Mucosa of rectum (tissue), 2 donors: ENCODE data around the gene TRAPPC13.
"Not testable (repeated sequence)": the region's sequence is repeated elsewhere in the genome, so short reads cannot be mapped to it uniquely, and the experiment has no call there.

Source experiments
- H3K27ac ChIP-seq, 2 donors: one replicate each; pipeline ENCODE4 v1.7.0; 2013; ENCODE audit warnings: inconsistent platforms in 2 of 2, low read depth in 2 of 2, low read length in 2 of 2
- H3K27me3 ChIP-seq, 2 donors: one replicate each; pipeline ENCODE4 v1.7.0; 2013; ENCODE audit warnings: low read length in 2 of 2; ENCODE audit not compliant: control insufficient read depth in 2 of 2, insufficient read depth in 2 of 2
- H3K36me3 ChIP-seq, 2 donors: one replicate each; pipeline ENCODE4 v1.7.0; 2013; ENCODE audit warnings: low read length in 2 of 2; ENCODE audit not compliant: control insufficient read depth in 2 of 2, insufficient read depth in 2 of 2
- H3K4me1 ChIP-seq, 2 donors: one replicate each; pipeline ENCODE4 v1.7.0; 2013; ENCODE audit warnings: low read length in 2 of 2, mild to moderate bottlenecking in 1 of 2; ENCODE audit not compliant: control insufficient read depth in 2 of 2, insufficient read depth in 2 of 2
- H3K4me3 ChIP-seq, 2 donors: one replicate each; pipeline ENCODE4 v1.7.0; 2013; ENCODE audit warnings: low read length in 2 of 2
- H3K9ac ChIP-seq, 2 donors: one replicate each; pipeline ENCODE4 v1.7.0; 2013; ENCODE audit warnings: low read length in 2 of 2, low read depth in 1 of 2, mild to moderate bottlenecking in 1 of 2
- H3K9me3 ChIP-seq, 2 donors: one replicate each; pipeline ENCODE4 v1.7.0; 2013; ENCODE audit warnings: low read length in 2 of 2; ENCODE audit not compliant: control insufficient read depth in 2 of 2
- donor health status: healthy.
- donor health status: Normal muscosa, but diverticular disease.

TRAPPC13 gene

DNA sequence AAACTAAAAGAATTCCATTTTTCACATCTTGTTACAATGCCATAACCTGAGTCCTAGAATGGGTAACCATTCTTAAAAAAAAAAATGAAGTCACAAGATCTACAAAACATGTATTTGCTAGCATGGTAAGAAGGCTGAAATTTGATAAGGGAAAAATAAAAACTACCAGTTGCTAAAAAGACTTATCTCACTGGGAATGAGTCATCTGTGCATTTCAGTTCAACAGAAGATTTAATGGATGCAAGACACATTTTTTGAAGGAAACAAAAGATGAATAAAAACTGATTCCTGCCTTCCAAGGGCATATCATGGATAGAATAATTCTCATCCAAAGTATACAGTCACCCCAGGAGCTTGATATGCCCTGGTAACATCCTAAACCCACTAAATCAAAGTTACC lies 49.9 kb downstream of the TRAPPC13 start:
- Histone ChIP-seq H3K9ac (no peak overlapping the region), H3K36me3 (peaks cover 0 to 11% of the 10 kb centered on the region in 2 donors), H3K27ac (no peak overlapping the region), H3K27me3 (no peaks in the 10 kb centered on the region), H3K4me3 (no peak overlapping the region), H3K9me3 (no peaks in the 10 kb centered on the region), H3K4me1 (no peaks in the 10 kb centered on the region)

DNA sequence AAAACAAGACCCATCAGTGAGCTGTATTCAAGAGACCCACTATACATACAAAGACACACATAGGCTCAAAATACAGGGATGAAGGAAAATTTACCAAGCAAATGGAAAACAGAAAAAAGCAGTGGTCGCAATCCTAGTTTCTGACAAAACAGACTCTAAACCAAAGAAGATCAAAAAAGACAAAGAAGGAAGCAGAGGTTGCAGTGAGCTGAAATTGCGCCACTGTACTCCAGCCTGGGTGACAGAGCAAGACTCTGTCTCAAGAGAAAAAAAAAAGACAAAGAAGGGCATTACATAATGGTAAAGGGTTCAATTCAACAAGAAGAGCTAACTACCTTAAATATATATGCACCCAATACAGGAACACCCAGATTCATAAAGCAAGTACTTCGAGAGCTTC lies 51.2 kb downstream of the TRAPPC13 start:
- not testable (repeated sequence) for H3K4me3 ChIP-seq, H3K4me1 ChIP-seq, H3K27ac ChIP-seq, H3K9me3 ChIP-seq, H3K36me3 ChIP-seq, H3K27me3 ChIP-seq, H3K9ac ChIP-seq

DNA sequence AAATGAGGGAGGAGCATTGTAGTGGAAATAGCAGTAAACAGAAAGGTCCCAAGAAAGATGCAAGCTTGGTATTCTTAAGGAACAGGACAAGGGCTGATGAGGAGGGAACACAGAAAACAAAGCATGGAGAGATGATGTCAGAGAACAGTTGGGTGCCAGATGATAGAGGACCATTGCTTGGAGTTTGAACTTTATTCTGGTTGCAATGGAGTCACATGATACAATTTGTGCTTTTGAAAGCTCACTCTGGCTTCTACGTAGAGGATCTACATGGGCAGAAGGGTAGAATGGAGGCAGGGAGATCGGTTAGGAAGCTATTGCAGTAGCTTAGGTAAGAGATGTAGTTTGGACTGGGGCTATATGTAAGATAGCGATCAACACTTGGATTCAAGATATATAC lies 57.3 kb downstream of the TRAPPC13 start:
- Histone ChIP-seq H3K27me3 (no peaks in the 10 kb centered on the region), H3K27ac (no peak overlapping the region), H3K9ac (no peak overlapping the region), H3K9me3 (no peaks in the 10 kb centered on the region), H3K4me1 (no peaks in the 10 kb centered on the region), H3K4me3 (no peak overlapping the region), H3K36me3 (peaks cover 3 to 4% of the 10 kb centered on the region in 2 donors)

DNA sequence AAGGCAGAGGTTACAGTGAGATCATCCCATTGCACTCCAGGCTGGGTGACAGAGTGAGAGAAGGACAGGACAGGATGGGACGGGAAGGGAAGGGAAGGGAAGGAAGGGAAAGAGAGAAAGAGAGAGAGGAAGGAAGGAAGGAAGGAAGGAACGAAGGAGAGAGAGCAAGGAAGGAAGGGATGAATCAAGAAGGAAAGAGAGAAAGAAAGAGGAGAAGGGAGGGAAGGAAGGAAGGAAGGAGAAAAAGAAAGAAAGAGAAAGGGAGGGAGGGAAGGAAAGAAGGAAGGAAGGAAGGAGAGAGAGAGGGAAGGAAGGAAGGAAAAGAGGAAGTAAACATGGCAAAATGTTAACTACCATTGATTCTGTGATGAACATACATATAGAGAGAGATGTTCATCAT lies 68.3 kb downstream of the TRAPPC13 start:
- Histone ChIP-seq H3K9me3 (no peaks in the 10 kb centered on the region), H3K9ac (no peak overlapping the region), H3K36me3 (peaks cover 0 to 3% of the 10 kb centered on the region in 2 donors), H3K27me3 (no peaks in the 10 kb centered on the region), H3K4me3 (no peak overlapping the region), H3K27ac (no peak overlapping the region), H3K4me1 (no peaks in the 10 kb centered on the region)

DNA sequence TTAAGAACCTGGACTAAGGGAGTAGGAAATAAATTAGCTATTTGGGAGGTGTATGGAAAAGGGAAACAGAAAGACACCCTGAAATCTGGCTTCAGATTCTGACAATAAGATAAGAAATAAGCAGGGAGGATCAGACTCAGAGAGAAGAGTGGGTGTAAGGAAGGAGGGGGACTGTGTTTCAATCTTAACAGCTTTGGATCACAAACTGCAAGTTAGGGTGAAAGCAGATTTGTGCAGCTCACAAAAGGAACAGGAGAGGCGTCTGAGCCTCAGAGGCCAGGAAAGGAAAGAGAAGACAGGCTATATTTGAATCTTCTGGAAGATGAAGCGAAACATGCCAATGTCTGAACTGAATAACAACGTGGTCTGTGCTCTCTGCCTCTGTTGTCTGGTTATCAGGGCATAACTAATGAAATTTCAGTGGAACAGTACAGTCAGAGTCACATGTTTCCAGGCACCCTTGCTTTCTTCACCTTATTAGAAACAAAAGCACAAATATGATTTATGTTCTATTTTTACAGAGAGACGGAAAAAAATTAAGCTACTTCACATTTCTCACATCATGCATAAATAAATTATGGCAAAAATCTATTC lies 70.4 kb downstream of the TRAPPC13 start:
- no peaks in the 10 kb centered on the region for H3K4me1 ChIP-seq
- H3K27ac ChIP-seq = no peak overlapping the region
- no peaks in the 10 kb centered on the region for H3K9me3 ChIP-seq
- no peak overlapping the region for H3K9ac ChIP-seq
- no peaks in the 10 kb centered on the region for H3K36me3 ChIP-seq
- H3K4me3 ChIP-seq = no peak overlapping the region
- H3K27me3 ChIP-seq = no peaks in the 10 kb centered on the region

DNA sequence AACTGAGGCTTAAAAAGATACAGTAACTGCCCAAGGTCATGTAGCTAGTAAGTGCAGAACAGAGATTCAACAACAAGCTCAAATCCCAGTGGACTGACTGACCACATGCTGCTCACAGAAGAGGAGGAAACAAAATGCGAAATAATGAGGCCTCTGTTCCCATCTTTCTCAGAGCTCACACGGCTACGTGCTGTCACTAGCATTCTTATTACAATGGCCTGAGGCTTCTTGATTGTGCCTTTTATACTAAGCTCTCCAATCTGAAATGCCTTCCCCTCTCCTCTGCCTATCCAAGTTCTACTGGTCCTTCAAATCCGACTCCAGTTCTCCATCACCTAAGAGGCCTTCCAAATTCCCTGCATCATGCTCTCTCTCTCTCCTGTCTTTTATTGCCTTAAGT lies 71.1 kb downstream of the TRAPPC13 start:
- Histone ChIP-seq H3K9me3 (no peaks in the 10 kb centered on the region), H3K4me1 (no peaks in the 10 kb centered on the region), H3K36me3 (no peaks in the 10 kb centered on the region), H3K9ac (no peak overlapping the region), H3K27ac (no peak overlapping the region), H3K4me3 (no peak overlapping the region), H3K27me3 (no peaks in the 10 kb centered on the region)

DNA sequence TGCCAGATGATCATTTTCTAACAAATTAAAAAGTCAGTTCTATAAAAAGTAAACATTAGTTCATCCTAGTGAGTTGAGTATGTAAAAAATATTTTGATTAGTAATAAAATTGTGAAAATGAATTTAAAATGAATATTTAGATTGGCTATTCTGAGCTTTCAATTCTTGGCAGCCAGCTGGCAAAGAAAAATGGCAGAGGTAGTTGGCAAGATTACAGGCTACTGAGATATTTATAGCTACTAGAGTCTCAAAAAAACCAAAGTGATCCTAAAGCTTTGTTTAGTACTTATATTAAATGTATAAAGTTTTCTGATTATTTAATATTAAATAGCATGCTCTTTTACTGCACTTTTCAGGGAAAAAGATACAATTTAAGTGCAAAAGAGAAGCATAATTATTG lies 72.1 kb downstream of the TRAPPC13 start:
- H3K27me3 ChIP-seq = no peaks in the 10 kb centered on the region
- no peaks in the 10 kb centered on the region for H3K9me3 ChIP-seq
- H3K27ac ChIP-seq = no peak overlapping the region
- H3K4me3 ChIP-seq = no peak overlapping the region
- H3K4me1 ChIP-seq = no peaks in the 10 kb centered on the region
- no peak overlapping the region for H3K9ac ChIP-seq
- no peaks in the 10 kb centered on the region for H3K36me3 ChIP-seq

DNA sequence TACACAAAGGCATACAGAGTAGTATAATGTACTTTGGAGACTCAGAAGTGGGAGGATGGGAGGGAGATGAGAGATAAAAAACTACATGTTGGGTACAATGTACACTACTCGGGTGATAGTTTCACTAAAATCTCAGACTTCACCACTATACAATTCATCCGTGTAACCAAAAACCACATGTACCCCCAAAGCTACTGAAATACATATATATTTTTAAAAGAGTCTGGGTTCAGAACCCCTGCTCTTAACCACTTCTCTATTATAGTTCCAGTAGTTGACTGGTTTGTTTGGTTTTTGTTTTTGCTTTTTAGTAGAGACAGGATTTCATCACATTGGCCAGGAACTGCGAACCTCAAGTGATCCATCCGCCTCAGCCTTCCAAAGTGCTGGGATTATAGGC lies 74.5 kb downstream of the TRAPPC13 start:
- Histone ChIP-seq H3K4me1 (no peaks in the 10 kb centered on the region), H3K27ac (no peak overlapping the region), H3K36me3 (no peaks in the 10 kb centered on the region), H3K4me3 (no peak overlapping the region), H3K27me3 (no peaks in the 10 kb centered on the region), H3K9ac (no peak overlapping the region), H3K9me3 (no peaks in the 10 kb centered on the region)

DNA sequence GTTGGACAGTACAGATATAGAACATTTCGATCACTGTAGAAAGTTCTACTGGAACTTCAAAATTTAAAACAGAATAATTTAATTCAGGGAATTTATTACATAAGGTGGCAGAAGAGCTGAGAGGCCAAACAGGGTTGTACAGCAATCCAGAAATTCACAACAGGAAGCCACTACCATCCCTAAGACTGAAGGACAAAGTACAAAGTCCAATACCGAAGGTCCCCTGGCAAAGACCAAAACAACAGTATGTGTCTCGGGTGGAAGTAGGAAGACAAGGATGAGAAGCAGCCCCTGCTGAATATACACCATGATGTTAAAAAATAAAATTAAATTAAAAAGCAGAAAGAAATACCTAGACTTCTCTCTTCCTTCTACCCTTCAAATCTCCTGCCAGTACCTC lies 77.2 kb downstream of the TRAPPC13 start:
- Histone ChIP-seq H3K4me3 (no peak overlapping the region), H3K9me3 (no peaks in the 10 kb centered on the region), H3K9ac (no peak overlapping the region), H3K36me3 (no peaks in the 10 kb centered on the region), H3K27me3 (no peaks in the 10 kb centered on the region), H3K27ac (no peak overlapping the region), H3K4me1 (no peaks in the 10 kb centered on the region)

DNA sequence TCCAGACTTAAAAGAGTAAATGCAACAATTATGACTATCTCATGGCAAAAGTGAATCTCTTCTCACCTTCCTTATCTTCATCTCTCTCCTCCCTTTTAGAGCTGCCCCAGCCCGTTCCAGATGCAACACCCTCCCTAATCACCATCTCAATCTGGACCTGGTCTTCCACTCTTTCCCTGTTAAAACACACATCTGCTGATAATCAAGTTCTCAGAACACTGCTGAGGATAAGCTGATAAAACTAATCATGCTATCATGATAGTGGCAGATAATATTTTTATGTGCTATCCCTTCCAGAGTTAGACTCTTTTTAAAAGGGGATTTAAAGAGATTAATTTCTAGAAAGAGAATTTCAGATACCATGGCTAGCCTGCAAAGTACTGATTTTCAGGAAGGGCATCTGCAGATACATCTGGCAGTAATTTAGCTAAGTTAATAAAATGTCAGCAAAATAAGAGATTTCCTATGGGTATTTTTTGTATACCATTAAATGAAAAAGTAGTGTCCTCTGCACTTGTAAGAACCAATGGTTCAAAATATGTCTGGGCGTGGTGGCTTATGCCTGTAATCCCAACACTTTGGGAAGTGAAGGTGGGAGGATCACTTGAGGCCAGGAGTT lies 79.9 kb downstream of the TRAPPC13 start:
- Histone ChIP-seq H3K4me3 (no peak overlapping the region), H3K9me3 (no peaks in the 10 kb centered on the region), H3K27ac (no peak overlapping the region), H3K27me3 (no peaks in the 10 kb centered on the region), H3K4me1 (no peaks in the 10 kb centered on the region), H3K9ac (no peak overlapping the region), H3K36me3 (no peaks in the 10 kb centered on the region)
